GM12801 (cell line): ENCODE data around the gene MPG.

Experiments
- CTCF ChIP-seq: IDR thresholded peaks from one replicate; pipeline ENCODE4 v1.5.1; 2011; ENCODE audit warnings: control low read depth; ENCODE audit not compliant: insufficient read length; ENCODE audit errors: extremely low read depth

The MPG gene

GRCh38 chr16:86483-86952, 8.5 kb downstream of the MPG start:
- TF ChIP-seq CTCF, result no peak

- no peak for TF ChIP-seq CTCF
These were observed 10.6 kb downstream of the MPG start for GRCh38 chr16:88613-89012.

GRCh38 chr16:89391-90302, 11.6 kb downstream of the MPG start:
- no peak for TF ChIP-seq CTCF

GRCh38 chr16:91484-91883, 13.5 kb downstream of the MPG start:
- no peak for TF ChIP-seq CTCF

GRCh38 chr16:92431-93339, 14.7 kb downstream of the MPG start:
- no peak for TF ChIP-seq CTCF

- TF ChIP-seq CTCF, result no peak
These were observed 16.9 kb downstream of the MPG start for GRCh38 chr16:94918-95265.

- TF ChIP-seq CTCF, result peak; percentile 83
These were observed 18.9 kb downstream of the MPG start for GRCh38 chr16:96935-97381.
